Mucosa of descending colon (tissue), 3 donors: ENCODE measurements around the gene MGARP. TPM values are rescaled to one million over a fixed set of nuclear protein-coding genes. Genes with fewer than 3 reads are reported as not detected.
"Not testable (repeated sequence)": the region's sequence is repeated elsewhere in the genome, so short reads cannot be mapped to it uniquely, and the experiment has no call there.

Experiments used
- ATAC-seq: fragments of 200-7000 bp; cut with Tn5 transposase; one replicate; pipeline ENCODE4 v1.9.1; 2020; ENCODE audit warnings: mild to moderate bottlenecking, moderate library complexity
- DNase-seq, 3 donors: peaks; one replicate each; pipeline ENCODE4 v3.0.0-alpha.2; 2020
- H3K36me3 ChIP-seq: fragments of 200-600 bp; one replicate; pipeline ENCODE4 v1.8.0; 2021; ENCODE audit warnings: low read depth, mild to moderate bottlenecking
- H3K4me1 ChIP-seq: fragments of 200-600 bp; one replicate; pipeline ENCODE4 v1.8.0; 2021; ENCODE audit warnings: low read depth, mild to moderate bottlenecking
- H3K4me3 ChIP-seq: fragments of 200-600 bp; one replicate; pipeline ENCODE4 v1.8.0; 2021; ENCODE audit warnings: mild to moderate bottlenecking
- H3K9me3 ChIP-seq: fragments of 200-600 bp; one replicate; pipeline ENCODE4 v1.8.0; 2021; ENCODE audit warnings: mild to moderate bottlenecking
- intact Hi-C, 2 donors: fragments of 100-400 bp; cut with DNase I in 1 of 2; cut with micrococcal nuclease in 1 of 2; formaldehyde crosslinking; loops; one replicate each; pipeline versions ENCODE4 v1.11.0 to v1.11.1; 2022; cut with DNase I, micrococcal nuclease
- total RNA-seq, 3 donors: library from RNA; stranded (reverse); fragmentation: NEBNext Ultra II Directional in 2 of 3; extraction: Animal tissue kit (Norgen Biotek cat#: 25700) in 2 of 3; gene quantifications; one replicate each; pipeline versions ENCODE4 v1.2.1 to v1.2.4, GENCODE V29; 2021 to 2023
- TF ChIP-seq, protein P1 (sequence below): fragments of 200-600 bp; IDR thresholded peaks from one replicate; pipeline ENCODE4 v1.8.0; 2022; ENCODE audit warnings: antibody characterized with exemption, mild to moderate bottlenecking
- donor health status: DM: no; HTN: no; CAD: no; lungs with moderate emphysema.
- donor health status: DM: no; HTN: no; CAD: no.
- donor health status: DM: no; HTN: yes; CAD: no.

Gene MGARP
- total RNA-seq, 3 donors from 2014 or later = 0.29 to 0.73 TPM; not detected in 1

- Histone ChIP-seq H3K4me1 (no peaks in the 10 kb centered on the region), H3K4me3 (no peak overlapping the region), H3K9me3 (no peaks in the 10 kb centered on the region), H3K36me3 (no peaks in the 10 kb centered on the region)
- ATAC-seq (no peak), DNase-seq (no peak)
- TF ChIP-seq, protein P1, sequence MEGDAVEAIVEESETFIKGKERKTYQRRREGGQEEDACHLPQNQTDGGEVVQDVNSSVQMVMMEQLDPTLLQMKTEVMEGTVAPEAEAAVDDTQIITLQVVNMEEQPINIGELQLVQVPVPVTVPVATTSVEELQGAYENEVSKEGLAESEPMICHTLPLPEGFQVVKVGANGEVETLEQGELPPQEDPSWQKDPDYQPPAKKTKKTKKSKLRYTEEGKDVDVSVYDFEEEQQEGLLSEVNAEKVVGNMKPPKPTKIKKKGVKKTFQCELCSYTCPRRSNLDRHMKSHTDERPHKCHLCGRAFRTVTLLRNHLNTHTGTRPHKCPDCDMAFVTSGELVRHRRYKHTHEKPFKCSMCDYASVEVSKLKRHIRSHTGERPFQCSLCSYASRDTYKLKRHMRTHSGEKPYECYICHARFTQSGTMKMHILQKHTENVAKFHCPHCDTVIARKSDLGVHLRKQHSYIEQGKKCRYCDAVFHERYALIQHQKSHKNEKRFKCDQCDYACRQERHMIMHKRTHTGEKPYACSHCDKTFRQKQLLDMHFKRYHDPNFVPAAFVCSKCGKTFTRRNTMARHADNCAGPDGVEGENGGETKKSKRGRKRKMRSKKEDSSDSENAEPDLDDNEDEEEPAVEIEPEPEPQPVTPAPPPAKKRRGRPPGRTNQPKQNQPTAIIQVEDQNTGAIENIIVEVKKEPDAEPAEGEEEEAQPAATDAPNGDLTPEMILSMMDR = no peak
- intact Hi-C loops = no loop called here
Measured at GRCh38 chr4:139256349-139256748, 23.7 kb downstream of the MGARP start.

- ATAC-seq, H3K36me3 ChIP-seq, intact Hi-C loops, H3K9me3 ChIP-seq, DNase-seq, H3K4me1 ChIP-seq, H3K4me3 ChIP-seq: not testable (repeated sequence)
Measured at GRCh38 chr4:139255581-139255980, 24.4 kb downstream of the MGARP start.

GRCh38 chr4:139253713-139254112, 26.3 kb downstream of the MGARP start:
- Histone ChIP-seq H3K4me1 (no peaks in the 10 kb centered on the region), H3K36me3 (no peaks in the 10 kb centered on the region), H3K4me3 (no peak overlapping the region), H3K9me3 (no peaks in the 10 kb centered on the region)
- DNase-seq (no peak), ATAC-seq (no peak)
- TF ChIP-seq, protein P1 = no peak
- intact Hi-C loops = no loop called here

DNA sequence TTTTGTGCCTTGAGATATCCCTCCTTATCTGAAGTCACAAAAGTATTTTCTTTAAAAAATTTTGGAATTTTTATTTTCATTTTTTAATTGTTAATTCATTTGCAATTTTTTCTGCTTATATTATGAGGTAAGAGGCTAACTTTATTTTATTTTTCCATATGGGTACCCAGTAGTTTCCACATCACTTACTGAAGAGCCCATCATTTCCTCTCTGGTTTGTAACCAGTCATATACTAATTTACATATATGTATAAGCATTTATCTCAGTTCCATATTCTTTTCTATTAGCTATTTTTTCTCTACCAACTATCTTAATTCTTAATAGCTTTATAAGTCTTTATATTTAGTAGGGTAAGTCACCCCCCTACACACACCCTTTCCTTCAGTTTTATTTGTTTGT, 27.0 kb downstream of the MGARP start:
- no peak for DNase-seq
- intact Hi-C loops = no loop called here
- Histone ChIP-seq H3K9me3 (no peaks in the 10 kb centered on the region), H3K36me3 (no peaks in the 10 kb centered on the region), H3K4me3 (no peak overlapping the region), H3K4me1 (no peaks in the 10 kb centered on the region)
- TF ChIP-seq, protein P1 = no peak
- ATAC-seq = no peak

- intact Hi-C loops = no loop called here
- ATAC-seq (no peak), DNase-seq (no peak)
- Histone ChIP-seq H3K36me3 (no peaks in the 10 kb centered on the region), H3K4me3 (no peak overlapping the region), H3K4me1 (no peaks in the 10 kb centered on the region), H3K9me3 (no peaks in the 10 kb centered on the region)
- TF ChIP-seq, protein P1 = no peak
Measured at GRCh38 chr4:139247700-139248238, 32.3 kb downstream of the MGARP start.

DNA sequence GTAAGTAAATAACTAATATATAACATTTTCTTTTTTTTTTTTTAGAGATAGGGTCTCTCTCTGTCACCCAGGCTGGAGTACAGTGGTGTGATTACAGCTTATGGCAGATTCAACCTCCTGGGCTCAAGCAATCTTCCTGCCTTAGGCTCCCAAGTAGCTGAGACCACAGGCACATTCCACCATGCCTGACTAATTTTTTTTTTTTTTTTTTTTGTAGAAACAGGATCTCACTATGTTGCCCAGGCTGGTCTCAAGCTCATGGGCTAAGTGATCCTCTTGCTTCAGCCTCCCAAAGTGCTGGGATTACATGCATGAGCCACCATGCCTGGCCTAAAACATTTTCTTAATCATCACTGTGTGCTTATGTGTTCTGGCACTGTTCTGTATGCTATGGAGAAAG, 32.8 kb downstream of the MGARP start:
- Histone ChIP-seq H3K9me3 (no peaks in the 10 kb centered on the region), H3K36me3 (no peaks in the 10 kb centered on the region), H3K4me3 (no peak overlapping the region), H3K4me1 (no peaks in the 10 kb centered on the region)
- TF ChIP-seq, protein P1 = no peak
- DNase-seq = no peak
- no peak for ATAC-seq
- intact Hi-C loops = no loop called here
